ENCODE measurements around the gene ARNT2.

The ARNT2 gene

DNA sequence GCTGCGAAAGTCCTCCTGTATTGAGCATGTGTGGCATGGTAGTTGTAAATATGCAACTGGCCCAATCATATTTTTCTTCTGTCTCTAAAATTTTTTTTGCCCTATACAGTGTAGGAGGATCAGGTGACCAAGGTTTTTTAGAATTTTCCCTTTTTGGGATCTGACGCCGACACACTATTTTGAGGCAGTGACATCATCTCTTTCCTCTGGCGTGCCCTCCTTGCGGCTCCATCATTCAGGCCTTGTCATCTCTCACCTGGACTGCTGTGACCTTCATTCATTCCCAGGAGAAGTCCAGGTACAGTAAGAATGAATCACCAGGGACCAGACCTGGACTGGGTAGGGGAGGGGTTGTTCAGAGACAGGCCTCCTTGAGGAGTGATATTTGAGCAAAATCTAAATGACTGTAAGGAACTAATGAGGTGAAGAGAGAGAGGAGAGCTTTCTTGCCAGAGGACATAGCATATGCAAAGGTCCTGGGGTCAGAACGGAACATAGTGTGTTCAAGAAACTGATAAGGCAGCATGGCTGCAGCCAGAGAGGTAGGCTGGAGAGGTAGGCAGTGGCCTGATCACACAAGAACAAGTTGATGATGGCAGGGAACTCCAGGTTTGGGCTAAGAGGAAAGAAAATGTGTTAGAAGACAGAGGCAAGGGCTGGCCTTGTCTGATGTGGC is 38.7 kb downstream of the ARNT2 start:
- no peak for DNase-seq (ENCODE audit: low read depth)

DNA sequence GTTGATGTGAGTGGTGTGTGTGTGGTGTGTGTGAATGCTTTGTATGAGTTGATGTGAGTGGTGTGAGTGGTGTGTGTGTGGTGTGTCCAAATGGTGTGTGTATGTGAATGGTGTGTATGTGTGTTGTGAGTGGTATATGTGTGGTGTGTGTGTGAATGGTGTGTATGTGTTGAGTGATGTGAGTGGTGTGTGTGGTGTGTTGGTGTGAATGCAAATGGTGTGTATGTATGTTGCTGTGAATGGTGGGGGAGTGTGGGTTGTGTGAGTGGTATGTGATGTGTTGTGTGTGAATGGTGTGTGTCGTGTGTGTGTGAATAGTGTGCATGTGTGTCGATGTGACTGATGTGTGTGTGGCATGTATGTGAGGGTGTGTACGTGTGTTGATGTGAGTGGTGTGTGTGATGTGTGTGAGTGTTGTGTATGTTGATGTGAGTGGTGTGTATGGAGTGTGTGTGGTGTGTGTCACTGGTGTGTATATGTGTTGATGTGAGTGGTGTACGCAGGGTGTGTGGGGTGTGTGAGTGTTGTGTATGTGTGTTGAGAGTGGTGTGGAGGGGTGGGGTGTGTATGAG is 40.6 kb downstream of the ARNT2 start:
- no peak for DNase-seq (ENCODE audit: low read depth)

DNA sequence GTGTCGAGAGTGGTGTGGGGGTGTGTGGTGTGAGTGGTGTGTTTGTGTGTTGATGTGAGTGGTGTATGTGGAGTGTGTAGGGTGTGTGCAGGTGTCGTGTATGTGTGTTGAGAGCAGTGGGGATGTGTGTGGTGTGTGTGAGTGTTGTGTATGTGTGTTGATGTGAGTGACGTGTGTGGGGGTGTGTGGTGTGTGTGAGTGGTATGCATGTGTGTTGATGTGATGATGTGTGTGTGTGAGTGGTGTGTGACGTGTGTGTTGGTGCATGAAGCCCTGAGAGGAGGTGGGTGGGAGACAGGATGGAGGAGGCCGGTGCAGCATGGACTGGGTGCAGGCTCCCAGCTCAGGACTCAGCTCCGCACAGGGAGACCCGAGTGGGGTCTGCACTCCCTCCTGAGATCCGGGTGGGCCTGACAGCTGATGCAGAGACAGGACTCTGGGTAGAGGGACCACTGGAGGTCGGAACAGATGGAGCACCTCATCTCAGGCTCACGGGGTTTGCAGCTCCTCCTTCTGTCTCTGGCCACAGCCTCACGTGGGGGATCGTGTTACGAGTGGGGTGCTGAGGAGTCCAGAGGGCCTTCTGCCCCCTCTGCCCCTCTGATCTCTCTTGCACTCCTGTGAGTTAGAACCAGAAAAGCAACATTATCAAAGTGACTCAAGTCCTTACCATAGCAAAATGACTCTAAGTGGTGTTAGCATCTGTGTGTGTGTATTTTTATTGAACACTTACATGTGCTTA is 41.3 kb downstream of the ARNT2 start:
- DNase-seq (ENCODE audit: low read depth): no peak

DNA sequence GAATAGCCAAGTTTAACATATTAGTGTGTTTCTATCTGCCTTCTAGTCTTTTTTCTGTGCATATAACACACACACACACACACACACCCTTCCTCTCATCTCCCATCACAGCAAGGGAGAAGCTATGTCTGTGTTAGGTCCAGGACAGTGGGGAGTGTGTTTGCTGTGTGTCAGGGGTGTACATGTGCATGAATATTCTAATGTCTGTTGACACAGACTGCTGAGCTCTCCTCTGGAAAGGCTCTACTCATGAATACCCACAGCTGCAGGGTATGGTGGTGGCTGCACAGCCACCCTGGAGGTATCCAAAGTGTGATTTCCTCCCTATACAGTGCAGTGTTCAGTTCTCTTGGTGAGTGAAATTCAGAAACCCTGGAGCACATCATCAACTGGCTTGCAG is 42.9 kb downstream of the ARNT2 start:
- no peak for DNase-seq (ENCODE audit: low read depth)

DNA sequence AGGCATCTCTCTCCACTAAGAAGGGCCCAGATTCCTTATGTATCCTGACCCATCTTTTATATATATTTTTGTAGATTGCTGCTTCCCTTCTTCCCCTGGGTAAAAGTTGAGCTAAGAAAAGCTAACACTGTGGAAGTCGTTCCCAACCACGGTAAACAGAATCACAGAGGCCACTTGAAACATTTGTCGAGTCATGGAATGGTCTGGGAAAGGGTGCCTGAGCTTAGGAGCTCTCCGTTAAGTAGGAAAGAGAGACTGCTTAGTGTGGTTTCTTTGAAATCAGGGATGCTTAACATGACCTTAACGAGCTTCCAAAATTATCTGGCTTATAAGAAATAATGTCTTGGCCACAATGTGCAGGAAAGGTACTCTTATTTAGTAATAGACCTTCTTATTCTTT is 45.6 kb downstream of the ARNT2 start:
- no peak for DNase-seq (ENCODE audit: low read depth)

DNA sequence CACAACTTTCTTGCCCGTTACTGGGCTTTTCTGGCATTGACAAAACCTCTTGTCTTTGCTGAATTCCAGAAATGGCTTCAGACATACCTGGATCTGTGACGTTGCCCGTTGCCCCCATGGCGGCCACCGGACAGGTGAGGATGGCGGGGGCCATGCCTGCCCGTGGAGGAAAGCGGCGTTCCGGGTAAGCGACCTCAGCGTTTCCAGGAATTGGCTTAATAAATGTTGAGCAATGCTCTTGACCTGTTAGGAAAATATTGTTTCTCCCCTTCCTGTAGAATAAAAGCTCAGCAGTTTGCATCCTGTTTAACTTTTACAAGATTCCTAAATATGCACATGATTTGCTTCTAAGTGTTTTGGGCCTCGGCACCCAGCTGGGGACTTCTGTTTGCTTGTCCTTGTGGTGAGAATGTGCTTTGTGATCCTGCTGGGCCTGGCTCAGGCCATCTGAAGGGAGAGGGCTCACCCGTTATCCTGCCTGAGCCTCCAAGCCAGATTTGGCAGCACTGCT is 46.7 kb downstream of the ARNT2 start:
- DNase-seq (ENCODE audit: low read depth): no peak

DNA sequence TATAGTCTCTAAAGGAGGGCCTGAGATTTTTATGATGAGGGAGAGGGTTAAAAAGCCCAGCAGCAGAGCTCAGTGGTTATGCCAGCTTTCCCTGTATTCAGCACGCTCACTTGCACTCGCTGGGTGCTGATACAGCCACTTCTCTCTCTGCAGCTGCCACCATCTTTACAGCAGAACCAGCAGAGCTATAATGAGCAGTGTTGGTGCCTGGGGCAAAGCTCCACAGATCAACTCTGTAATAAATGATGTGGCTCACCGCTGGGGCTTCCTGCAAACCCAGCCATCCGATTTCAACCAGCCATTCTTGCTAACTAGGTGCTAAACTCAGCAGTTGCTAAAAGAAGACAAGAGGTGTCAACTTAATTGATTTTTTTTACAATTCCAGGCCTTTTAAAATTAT is 48.0 kb downstream of the ARNT2 start:
- no peak for DNase-seq (ENCODE audit: low read depth)

DNA sequence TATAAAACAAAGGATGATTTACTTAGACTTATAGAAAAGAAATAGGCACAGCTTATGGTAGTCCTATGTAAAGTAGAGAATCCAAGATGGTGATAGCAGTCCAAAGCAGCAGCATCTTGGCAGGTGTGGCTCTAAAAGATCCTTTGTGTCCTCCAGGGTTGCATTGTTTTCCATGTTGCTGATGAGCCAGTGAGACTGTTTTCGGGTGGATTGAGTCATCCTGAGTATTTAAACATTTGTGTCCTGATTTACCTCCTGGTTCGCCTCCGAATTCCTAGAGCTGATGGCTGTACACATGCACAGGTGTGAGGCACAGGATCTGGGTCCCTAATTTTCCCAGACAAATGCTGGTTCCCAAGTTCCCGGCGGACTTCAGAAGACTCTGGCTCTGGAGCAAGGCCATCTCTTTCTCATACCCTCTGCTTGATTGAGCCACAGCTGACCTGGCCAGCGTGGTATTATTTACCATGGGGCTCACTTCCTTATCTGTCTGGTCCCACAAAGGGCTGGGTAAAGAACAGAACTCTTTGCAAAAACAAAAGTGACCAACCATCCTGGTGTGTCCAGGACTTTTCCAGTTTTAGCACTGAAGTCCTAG is 51.0 kb downstream of the ARNT2 start:
- DNase-seq (ENCODE audit: low read depth): no peak

DNA sequence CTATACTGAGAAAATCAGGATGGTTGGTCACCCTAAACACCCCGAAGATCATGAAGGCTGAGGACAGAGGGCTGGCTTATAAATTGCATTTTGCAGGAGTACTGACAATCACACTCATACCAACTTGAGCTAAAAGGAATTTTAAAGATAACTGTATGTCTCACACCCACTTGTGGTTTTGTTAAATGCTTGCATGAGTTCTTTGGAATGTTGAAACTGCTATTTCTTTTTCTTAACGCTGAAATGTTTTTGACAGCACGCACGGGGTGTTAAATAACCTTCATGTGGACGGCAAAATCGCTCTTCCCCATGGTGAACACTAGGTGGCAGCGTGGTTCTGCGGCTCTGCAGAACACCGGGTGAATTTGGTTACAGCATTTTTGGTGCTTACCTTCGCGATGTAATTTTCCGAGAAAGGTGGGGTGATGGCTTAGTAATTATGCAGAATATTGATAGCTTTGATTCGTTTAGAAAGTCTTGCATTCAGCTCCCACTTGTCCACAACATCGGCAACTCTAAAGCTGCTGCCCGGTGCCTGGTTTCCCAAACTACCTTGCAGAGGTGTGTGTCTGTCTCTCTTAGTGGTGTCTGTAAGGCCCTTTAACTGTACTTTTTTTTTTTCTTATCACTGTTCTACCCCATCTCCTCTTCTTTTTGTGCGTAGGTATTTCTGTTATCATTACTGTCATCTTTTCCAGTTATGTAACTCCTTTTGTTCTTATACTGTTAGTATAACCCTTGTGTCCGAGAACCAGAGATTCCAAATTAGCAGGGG is 51.7 kb downstream of the ARNT2 start:
- DNase-seq (ENCODE audit: low read depth): peak; percentile 55

DNA sequence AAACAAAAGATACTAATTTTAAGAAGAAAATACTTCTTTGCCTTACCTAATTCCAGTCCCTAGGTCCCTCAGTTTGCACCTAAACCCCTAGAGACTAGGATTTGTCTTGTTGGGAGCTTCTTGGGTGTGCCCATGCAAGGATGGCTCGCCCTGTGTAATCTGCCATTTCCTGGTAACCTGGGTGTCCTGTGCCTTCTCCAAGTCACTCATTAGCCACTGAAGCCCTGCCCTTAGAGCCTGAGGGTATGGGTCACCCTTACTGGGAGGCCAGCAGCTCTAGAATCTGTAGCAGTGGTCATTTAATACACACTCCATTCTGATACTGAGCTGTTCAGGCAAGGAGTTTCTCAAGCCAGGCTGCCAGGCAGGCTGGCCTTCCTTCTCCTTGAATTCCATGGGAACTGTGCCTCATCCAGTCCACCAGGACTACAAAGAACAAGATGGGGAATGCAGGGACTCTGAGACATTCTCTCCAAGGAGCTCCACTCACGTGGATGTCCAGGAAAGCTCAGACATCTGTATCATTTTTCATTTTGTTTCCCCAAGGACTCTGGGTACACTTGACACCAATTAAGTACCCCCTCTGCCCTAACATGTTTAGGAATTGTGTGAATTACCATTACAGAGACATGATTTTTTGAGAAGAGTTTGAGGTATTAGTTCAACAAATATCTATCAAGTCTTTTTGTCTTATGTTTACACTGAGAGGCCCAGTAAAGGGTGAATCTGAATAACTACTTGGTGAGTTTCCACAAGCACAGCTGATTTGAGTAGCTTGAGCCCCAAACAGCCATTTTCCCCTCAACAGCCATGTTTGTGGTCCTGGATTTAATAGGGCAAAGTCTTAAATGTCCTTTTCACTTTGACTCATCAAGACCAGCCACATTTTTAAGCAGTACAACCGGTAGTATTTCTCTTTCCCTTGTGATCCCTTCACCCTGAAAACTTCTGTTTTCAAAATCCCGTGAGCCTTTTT is 52.6 kb downstream of the ARNT2 start:
- DNase-seq (ENCODE audit: low read depth): no peak

DNA sequence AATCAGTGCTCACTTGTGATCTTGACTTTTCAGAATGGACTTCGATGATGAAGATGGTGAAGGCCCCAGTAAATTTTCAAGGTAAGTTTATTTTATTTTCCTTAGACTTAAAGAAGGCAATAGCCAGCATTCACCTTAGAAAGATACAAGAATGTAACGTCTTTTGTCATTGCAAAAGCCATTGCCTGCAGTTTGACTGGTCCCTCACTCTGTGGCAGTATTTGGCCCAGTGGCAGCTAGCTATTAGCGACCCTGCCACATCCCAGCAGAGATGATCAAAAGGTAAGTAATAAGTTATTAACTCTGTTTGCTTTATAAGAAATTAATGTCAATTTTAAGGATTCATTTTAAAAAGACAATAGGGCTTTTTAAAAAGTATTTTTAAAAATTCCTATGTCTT is 53.7 kb downstream of the ARNT2 start:
- no peak for DNase-seq (ENCODE audit: low read depth)

DNA sequence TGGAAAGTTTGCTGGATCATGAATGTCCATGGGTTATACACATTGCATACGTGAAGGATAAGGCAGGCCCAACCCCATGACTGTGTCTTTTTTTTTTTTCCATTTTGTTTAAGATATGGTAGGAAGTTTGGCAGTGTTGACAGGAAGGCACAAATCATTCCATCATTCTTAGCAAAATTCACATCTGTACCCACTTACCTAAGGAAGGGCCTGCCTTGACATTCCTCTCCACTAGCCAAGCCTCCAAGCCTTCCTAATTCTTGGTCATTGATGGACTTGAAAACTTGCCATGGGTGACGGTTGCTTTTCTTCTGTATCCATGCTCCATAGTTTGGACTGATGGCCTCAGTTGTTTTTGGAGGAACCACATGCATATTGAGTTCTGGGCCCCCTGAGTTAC is 54.4 kb downstream of the ARNT2 start:
- DNase-seq (ENCODE audit: low read depth): no peak

DNA sequence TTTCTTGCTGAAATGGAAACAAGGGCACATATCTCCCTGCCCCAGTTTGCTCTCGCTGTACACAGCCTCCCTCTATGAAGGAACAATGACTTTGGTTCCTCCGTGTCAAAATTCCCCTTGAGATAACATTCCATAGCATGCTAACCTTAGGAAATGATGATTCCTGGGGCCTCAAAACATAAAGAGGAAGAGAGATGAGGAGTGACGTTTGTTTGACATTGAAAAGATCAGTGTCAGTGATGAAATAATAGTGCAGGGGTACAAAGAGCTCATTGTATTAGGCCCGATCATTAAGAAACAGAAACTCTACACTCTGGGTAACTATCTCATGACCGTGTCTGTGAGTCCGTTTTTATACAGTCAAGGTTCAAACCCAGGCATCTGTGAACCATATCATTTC is 55.2 kb downstream of the ARNT2 start:
- DNase-seq (ENCODE audit: low read depth): no peak

DNA sequence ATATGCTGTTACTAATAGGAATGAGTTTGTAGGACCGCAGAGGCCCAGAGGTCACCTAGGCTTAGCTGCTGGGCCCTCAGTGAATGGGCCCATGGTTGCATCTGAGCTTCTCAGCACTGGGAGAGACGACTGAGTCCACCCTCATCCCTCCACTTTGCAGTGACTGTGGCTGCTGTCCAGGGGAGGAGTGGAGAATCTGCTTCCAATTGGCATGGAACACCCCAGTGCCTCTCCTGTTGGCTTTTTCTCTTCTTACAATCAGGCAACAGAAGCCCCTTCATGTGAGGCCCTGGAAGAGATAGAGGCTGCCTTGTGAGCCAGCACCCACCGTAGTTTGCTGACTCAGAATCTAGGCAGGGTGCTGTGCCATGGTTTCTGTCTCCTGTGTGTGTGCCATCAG is 55.6 kb downstream of the ARNT2 start:
- DNase-seq (ENCODE audit: low read depth): no peak

DNA sequence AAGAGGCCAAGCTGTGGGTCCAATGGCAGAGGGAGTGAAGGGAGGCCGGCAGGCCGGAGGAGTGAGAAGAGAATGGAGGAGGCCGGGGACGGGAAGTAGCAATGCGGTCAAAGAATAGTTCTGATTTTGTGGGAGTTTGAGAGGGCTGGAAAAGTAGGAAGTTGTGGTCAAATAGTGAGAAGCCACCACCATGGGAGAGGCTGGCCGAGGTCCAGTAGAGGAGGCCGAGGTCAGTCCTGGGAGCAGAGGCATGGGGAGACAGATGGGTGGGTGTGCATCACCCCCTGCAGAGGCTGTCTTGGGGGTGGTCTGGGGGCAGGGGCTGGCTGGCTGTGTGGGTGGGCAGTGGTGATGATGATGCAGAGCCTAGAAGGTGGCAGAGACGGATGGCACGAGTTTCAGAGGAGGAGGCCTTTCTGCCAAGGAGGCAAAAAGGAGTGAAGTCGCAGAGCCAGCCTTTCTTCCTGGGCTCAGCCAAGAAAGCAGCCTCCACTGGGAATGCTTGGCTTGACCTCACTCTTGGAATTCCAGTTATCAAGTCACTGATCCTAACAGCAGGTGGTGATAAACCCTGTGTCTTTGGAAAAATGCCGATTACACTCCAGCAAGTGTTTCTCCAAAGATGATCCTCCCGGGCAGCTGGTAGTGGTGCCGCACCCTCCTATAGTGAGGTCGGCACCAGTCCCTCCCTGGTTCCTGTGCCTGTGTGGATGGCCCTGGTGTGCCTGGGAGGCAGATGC is 57.3 kb downstream of the ARNT2 start:
- DNase-seq (ENCODE audit: low read depth): no peak

DNA sequence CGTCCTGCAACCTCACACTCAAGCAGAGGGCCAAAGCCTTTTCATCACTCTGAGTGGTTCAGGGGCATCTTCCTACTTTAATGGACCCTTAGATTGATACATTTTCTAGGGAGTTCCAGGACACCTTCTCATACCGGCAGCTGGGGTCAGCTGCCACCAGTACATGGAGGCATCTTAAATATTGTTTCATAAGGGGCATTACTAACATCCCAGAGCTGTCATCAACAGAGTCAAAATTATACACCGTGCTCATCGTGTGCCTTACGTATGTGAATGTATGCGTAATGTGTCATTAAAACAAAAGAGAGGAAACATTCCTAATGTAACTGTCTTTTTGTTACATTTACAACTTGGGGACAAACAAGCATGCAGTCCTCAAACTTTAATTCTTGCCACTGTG is 57.9 kb downstream of the ARNT2 start:
- DNase-seq (ENCODE audit: low read depth): no peak

DNA sequence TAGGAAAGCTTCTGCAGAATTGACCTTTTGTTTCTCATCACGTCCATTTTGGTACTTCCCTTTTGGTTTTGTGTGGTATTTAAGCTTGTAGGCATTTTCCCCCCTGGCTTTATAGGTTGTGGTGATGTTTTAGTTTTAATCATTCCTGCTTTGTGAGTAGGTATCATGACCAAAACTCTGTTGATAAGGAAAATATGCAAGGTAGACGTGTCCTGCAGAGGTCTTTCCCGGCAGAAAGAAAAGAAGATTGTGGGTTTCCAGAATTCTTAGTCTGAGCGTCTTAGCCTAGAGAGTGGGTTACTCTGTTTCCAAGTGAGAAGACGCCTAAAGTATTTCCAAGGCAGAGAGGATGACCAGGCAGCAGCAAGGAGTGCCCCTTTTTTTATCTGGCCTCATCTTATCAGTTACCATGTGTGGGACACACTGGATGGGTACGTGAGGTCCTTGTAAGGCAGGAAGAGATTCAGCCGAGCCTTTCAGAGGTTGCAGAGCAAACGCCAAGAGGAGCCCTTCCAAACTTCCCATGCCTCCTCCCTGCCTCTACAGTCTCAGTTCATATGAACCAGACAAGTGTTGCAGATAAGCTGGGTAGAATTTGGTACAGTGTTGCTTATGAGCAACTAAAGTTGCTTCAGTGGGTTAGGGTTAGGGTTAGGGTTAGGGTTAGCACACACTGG is 58.8 kb downstream of the ARNT2 start:
- no peak for DNase-seq (ENCODE audit: low read depth)

DNA sequence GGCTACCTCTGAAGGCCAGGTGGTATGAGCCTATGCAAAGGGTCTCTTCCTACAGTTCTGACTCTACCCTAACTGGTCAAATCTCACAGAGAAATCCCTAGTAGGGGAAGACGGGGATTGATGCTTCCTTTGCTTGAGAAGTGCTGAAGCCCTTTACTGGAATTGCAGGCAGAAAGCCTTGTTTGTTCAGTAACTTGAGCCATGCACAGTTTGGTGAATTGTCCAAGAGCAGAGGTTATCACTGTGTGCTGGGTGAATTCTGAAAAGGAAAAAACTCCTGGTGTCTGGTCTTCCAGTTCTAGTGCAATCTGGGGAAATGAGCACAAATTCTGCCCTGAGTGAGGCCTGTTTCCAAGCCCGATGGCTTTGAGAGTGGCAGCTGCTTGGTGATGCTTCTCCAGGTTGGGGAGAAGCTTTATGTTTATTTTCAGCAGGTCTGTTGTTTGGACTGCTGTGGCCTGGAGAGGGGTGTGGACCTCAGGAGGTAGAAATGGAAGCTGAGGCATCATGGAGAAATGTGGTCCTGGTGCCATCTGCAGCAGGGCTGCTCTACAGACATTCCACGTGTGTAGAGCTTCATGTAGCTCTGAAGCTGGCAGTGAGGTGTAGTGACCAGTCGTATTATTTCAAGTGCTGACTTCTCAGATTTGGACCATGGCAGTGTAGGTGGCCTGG is 60.9 kb downstream of the ARNT2 start:
- DNase-seq (ENCODE audit: low read depth): no peak

DNA sequence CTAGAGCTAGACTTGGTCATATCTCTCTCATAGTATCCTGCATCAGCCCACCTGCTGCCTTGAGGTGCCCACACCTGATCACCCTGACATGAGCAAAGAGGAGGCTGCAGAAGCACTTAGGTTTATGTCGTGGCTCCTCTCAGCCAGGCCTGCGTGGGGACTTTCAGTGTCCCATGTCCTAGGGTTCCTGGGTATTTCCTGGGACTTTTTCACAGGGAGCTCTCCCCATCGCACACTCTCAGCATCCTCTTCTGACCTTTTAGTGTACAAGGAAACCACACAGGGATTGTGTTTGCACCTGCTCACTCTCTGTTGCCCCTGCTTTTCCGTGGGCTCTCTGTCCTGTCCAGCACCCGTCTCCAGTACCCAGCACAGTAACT is 61.4 kb downstream of the ARNT2 start:
- DNase-seq (ENCODE audit: low read depth): no peak
